ENCODE measurements around the gene PIWIL1.

PIWIL1 gene

DNA sequence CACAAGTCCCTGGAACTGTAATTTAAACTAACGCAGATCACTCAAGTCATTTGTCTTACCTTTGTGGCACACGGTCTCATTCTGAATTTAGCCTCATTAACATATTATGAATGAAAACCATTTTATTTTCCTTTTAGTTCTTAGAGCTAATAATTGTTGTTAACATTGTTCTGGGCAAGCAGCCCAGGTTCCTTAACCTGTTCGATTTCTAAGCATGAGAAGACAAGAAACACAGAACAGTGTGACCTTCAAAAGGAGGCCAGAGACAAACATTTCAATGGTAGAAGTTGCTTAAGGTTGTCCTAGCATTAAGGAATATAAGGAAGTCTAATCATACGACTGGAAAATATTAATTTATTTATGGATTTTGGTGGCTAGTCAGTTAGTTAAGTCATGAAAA is 35.2 kb downstream of the PIWIL1 start:
- DNase-seq (ENCODE audit: low read depth in 2 of 2, low spot score in 1 of 2), result no peak

GRCh38 chr12:130374083-130374482 is 36.4 kb downstream of the PIWIL1 start:
- no peak for DNase-seq (ENCODE audit: low read depth in 2 of 2, low spot score in 1 of 2)

DNA sequence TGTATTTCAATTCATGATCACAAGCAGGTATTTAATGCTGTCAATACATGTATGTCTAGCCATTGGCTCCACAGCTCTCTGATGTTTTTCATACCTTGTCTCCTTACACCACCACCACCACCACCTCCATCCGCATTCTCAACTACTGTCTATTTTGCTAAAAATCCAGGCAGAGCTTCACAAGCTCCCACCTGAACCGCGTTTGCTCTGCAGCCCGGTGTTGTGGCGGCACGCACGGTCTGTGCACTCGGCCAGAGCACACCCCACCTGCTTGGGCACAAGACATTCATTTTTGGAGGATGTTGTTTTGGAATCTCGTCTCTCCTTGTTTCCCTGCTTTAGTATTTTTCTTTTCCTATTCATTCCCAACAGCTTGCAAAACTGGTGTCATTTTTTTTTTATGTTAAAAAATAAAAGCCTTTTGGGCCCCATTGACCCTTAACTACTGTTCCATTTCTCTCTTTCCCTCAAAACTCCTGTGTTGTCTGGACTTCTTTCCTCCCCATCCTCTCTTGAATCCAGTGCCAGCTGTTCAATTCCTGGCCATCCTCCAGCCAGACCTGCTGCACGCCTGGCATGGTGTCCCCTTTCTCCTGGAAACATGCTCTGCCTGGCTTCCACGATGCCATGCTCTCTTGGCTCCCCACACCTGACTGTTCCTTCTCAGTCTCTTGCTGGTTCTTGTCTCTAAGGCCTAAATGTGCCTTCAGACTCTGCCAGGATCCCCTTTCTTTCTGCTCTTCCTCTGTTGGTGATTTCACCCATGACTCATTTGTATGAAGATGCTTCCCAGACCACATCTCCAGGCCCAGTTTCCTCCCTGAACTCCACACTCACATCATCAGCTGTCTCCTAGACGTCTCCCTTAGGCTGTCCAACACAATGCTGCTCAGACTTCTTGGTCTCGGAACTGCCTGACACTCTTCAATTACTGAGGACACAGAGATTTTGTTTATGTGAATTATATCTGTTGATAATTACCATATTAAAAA is 37.9 kb downstream of the PIWIL1 start:
- no peak for DNase-seq (ENCODE audit: low read depth in 2 of 2, low spot score in 1 of 2)

DNA sequence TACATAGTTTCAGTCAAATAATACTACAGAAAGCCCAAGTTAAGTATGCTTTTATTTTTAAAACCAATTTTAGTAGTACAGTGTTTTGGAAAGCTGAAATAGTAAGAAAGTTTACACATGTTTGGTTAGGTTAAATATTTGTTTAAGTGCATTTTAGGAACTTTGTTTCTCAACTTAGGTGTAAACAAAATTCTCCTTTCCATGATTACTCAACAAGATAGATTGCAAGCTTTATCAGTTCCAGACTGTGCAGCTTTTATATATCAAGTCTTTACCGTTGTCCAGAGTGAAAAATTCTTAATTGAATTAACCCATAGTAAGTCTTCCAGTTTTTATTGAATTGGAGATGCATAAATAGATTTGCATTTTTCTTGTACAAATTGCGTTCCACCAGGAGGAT is 45.1 kb downstream of the PIWIL1 start:
- no peak for DNase-seq (ENCODE audit: low read depth in 2 of 2, low spot score in 1 of 2)

DNA sequence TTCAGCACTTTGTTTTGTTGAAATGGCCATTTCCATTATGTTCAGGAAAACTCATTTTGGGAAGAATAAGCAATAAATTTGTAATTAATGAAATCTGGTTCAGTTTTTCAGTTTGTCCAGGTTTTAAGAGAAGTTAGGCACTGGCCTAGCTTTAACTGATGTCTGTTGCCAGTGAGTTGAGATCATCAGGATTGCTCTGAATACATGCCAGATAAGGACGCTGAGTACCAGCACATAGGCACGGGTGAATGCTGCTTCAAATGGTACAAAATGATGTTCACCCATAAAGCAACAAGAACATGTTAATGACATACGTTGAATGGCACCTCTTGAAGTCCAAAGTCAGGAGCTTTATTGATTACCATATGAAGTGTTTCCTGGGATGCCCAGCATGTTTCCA is 46.5 kb downstream of the PIWIL1 start:
- no peak for DNase-seq (ENCODE audit: low read depth in 2 of 2, low spot score in 1 of 2)

GRCh38 chr12:130385193-130385592 is 47.5 kb downstream of the PIWIL1 start:
- DNase-seq (ENCODE audit: low read depth in 2 of 2, low spot score in 1 of 2), result no peak

- DNase-seq (ENCODE audit: low read depth in 2 of 2, low spot score in 1 of 2), result no peak
Measured at GRCh38 chr12:130391186-130391585, 53.5 kb downstream of the PIWIL1 start.

GRCh38 chr12:130394906-130395305 is 57.2 kb downstream of the PIWIL1 start:
- no peak for DNase-seq (ENCODE audit: low read depth in 2 of 2, low spot score in 1 of 2)

GRCh38 chr12:130396667-130397066 is 59.0 kb downstream of the PIWIL1 start:
- no peak for DNase-seq (ENCODE audit: low read depth in 2 of 2, low spot score in 1 of 2)

DNA sequence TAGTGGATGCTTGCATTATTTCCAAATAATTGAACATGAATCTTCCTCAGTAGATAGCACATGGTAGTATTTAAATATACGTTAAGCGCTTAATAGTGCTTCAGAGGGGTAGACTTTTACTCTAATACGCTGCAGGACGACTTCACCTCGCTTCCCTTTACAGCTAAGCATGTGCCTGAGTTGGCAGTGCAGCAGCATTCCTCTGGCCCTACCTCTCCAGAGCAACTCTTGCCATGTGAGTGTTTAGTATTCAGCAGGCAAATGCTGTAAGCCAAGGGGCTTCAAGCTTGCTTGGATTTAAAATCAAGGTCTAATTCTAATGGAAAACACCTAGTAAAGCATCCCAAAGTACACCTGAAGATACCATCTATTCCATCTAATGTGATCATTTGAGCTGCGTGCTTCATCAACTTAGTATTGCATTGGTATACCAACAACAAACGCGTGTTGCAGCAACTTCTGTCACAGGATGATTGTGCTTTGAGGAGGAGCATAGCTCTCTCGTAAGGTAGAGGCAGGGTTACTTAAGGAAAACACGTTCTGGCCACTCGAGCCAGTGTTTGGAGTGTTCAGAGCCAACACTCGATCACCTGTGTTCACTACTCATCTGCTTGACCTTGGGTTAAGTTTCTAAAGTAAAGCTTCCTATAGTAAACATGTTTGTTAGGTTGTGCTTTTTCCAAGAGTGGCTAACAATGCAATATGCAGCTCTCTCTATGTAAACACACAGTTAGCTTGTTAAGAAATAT is 60.6 kb downstream of the PIWIL1 start:
- DNase-seq (ENCODE audit: low read depth in 2 of 2, low spot score in 1 of 2), result no peak

- no peak for DNase-seq (ENCODE audit: low read depth in 2 of 2, low spot score in 1 of 2)
Measured at GRCh38 chr12:130401703-130402102, 64.0 kb downstream of the PIWIL1 start.

DNA sequence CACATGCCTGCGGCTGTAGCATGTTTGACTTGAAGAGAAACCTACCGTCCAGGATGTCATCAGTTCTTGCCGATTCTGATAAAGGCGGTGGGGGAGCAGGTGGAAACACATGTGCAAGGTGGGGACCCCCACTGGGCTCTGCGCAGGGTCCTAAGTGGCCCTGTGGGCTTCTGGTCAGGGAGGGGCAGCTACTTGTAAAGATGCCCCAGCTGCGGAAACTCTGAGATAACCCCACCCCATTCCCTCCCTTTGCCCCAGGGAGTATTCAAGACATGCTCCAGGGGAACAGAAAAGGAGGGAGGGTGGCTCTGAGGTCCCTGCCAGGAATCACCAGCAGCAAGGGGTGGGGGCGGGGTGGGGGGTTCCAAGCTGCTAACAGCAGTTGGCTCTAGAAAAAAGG is 67.6 kb downstream of the PIWIL1 start:
- DNase-seq (ENCODE audit: low read depth in 2 of 2, low spot score in 1 of 2), result no peak

DNA sequence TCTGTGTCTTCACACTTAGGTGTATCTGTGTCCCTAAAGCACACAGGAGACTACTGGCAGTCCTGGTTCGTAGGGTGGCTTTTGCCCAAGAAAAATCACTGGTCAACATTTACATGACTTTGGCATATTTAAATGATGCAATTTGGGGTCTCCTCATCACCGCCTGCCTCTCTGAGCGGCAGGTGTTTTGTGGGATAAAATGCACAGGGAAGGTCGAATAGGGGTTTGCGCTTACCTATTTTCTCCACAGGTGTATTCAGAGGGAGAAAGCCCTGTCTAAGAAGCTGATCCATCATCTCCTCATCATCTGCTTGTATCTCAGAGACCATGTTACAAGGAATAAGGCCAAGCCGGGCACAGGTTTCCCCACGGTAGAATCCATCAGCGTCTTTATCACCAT is 74.7 kb downstream of the PIWIL1 start:
- DNase-seq (ENCODE audit: low read depth in 2 of 2, low spot score in 1 of 2), result no peak

GRCh38 chr12:130413909-130414308 is 76.2 kb downstream of the PIWIL1 start:
- no peak for DNase-seq (ENCODE audit: low read depth in 2 of 2, low spot score in 1 of 2)

GRCh38 chr12:130414381-130414780 is 76.7 kb downstream of the PIWIL1 start:
- no peak for DNase-seq (ENCODE audit: low read depth in 2 of 2, low spot score in 1 of 2)

- no peak for DNase-seq (ENCODE audit: low read depth in 2 of 2, low spot score in 1 of 2)
Measured at GRCh38 chr12:130418251-130418650, 80.6 kb downstream of the PIWIL1 start.

- no peak for DNase-seq (ENCODE audit: low read depth in 2 of 2, low spot score in 1 of 2)
Measured at GRCh38 chr12:130419116-130419515, 81.4 kb downstream of the PIWIL1 start.

GRCh38 chr12:130420071-130420470 is 82.4 kb downstream of the PIWIL1 start:
- no peak for DNase-seq (ENCODE audit: low read depth in 2 of 2, low spot score in 1 of 2)

- no peak for DNase-seq (ENCODE audit: low read depth in 2 of 2, low spot score in 1 of 2)
Measured at GRCh38 chr12:130421896-130422295, 84.2 kb downstream of the PIWIL1 start.

Data from stimulated activated CD8-positive, alpha-beta memory T cell treated with anti-CD3 and anti-CD28 coated beads, Interleukin-4, amount 100 ng/mL, for 1 hour (primary cell).